IPS-20b (cell line): ENCODE measurements around the gene LARP1.

Source experiments
- H3K27ac ChIP-seq: one replicate; pipeline ENCODE4 v1.5.1; 2013; ENCODE audit warnings: low read length
- H3K27me3 ChIP-seq: 2 replicates; pipeline ENCODE4 v1.6.1; 2013; ENCODE audit warnings: mild to moderate bottlenecking, low read length, inconsistent platforms; ENCODE audit not compliant: insufficient read depth
- H3K36me3 ChIP-seq: 2 replicates; pipeline ENCODE4 v1.6.1; 2013; ENCODE audit warnings: low read depth, mild to moderate bottlenecking, inconsistent platforms, low read length, moderate library complexity; ENCODE audit not compliant: insufficient read depth
- H3K4me1 ChIP-seq: 2 replicates; pipeline ENCODE4 v1.6.1; 2013; ENCODE audit warnings: mild to moderate bottlenecking, control low read depth, inconsistent platforms, low read length, moderate library complexity; ENCODE audit not compliant: insufficient read depth
- H3K4me3 ChIP-seq: 2 replicates; pipeline ENCODE4 v1.5.1; 2013; ENCODE audit warnings: mild to moderate bottlenecking, low read length, inconsistent platforms
- H3K9ac ChIP-seq: 2 replicates; pipeline ENCODE4 v1.6.1; 2013; ENCODE audit warnings: low read depth, mild to moderate bottlenecking, inconsistent platforms, low read length, moderate library complexity
- H3K9me3 ChIP-seq: 2 replicates; pipeline ENCODE4 v1.6.1; 2013; ENCODE audit warnings: mild to moderate bottlenecking, low read depth, low read length, inconsistent platforms; ENCODE audit not compliant: insufficient read depth

The LARP1 gene

DNA sequence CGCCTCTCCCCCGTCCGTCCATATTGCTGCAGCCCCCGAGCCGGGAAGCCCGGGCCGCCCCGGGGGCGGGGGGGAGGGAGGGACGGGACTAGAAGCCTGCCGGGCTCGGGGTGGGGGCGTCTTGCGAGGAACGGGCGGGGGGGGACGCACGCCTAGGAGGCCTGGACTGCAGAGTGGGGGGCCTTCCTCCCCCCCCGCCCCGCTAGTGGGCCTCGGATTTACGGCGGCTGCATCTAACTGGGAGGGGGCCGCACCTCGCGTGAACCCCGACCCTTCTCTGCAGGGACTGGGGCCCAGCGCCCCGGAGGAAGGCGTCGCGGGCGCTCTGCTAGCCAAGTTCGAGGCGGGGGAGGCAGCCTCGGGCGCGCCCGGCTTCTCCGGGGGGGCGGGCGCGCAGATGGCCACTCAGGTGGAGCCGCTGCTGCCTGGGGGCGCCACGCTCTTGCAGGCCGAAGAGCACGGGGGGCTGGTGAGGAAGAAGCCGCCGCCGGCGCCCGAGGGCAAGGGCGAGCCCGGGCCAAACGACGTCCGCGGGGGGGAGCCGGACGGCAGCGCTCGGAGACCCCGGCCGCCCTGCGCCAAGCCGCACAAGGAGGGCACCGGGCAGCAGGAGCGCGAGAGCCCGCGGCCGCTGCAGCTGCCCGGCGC, at the start of gene LARP1:
LARP1 (plus strand) TSS at position 17 of the 648 bp plus-strand sequence; CDS start at position 398, 381 bp downstream.
- Histone ChIP-seq H3K27ac (peak within 1 kb of the TSS; percentile 88), H3K4me3 (peak within 1 kb of the TSS; percentile 89), H3K4me1 (peaks cover 33% of the 10 kb centered on the region), H3K27me3 (no peaks in the 10 kb centered on the region), H3K9ac (peak within 1 kb of the TSS; percentile 92), H3K9me3 (no peaks in the 10 kb centered on the region), H3K36me3 (no peaks in the 10 kb centered on the region)

DNA sequence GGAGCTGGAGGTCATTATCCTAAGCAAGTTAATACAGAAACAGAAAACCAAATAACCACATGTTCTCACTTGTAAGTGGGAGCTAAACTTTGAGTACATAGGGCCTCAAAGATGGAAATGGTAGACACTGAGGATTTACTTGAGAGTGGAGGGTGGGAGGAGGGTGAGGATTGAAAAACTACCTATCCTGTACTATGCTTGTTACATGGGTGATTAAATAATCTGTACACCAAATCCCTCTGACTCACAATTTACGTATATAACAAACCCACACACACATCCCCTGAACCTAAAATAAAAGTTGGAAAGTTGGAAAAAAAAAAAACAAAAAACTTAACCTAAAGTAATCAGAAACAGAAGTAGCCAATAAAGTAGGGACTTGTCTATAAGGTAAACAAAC, 48.8 kb upstream of the LARP1 start:
- Histone ChIP-seq H3K4me3 (no peak overlapping the region), H3K27ac (no peak overlapping the region), H3K4me1 (peaks cover 5% of the 10 kb centered on the region; the same call in 1 of the 2 replicates)

DNA sequence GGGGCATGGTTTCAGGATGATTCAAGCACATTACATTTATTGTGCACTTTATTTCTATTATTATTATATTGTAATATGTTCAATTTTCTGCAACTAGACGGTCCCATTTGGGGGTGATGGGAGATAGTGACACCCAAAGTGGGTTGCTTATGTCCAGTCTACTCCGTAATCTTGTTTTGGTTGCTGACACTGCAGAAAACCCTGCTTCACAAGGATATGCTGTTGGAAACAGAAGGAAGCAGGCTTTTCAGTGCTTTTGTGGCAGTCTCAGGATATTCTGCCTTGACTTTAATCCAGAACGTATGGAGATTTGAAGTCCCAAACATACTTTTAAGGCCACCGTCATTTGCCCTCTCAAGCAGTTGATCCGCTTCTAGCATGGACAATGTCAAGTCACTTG, 47.5 kb upstream of the LARP1 start:
- H3K36me3 ChIP-seq: no peaks in the 10 kb centered on the region
- no peak overlapping the region for H3K4me3 ChIP-seq
- no peaks in the 10 kb centered on the region for H3K9me3 ChIP-seq
- no peaks in the 10 kb centered on the region for H3K27me3 ChIP-seq
- no peak overlapping the region for H3K27ac ChIP-seq
- H3K9ac ChIP-seq: no peak overlapping the region
- H3K4me1 ChIP-seq: peaks cover 15% of the 10 kb centered on the region

More for the DNA sequence above, 48.8 kb upstream of the LARP1 start:
- Histone ChIP-seq H3K9ac (no peak overlapping the region), H3K9me3 (no peaks in the 10 kb centered on the region), H3K27me3 (no peaks in the 10 kb centered on the region), H3K36me3 (no peaks in the 10 kb centered on the region)

DNA sequence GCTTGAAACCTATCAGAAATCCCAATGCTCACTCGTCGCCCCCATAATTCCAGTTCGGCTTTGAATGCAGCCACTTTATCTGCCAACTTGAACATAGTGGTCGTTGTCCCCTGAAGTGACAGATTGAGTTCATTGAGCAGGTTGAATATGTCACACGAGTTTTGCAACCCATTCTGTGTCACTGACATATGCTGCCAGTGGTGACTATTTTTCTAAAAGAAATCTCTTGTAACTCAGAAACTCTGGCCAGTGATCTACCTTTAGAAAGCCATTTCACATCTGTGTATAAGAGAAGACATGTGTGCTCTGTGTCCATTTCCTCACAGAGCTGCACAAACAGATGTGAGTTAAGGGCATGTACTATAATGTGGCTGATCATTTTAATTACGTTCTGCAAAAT, 47.0 kb upstream of the LARP1 start:
- no peaks in the 10 kb centered on the region for H3K36me3 ChIP-seq
- H3K4me1 ChIP-seq: peaks cover 19% of the 10 kb centered on the region
- no peaks in the 10 kb centered on the region for H3K27me3 ChIP-seq
- no peak overlapping the region for H3K27ac ChIP-seq
- no peak overlapping the region for H3K4me3 ChIP-seq
- H3K9ac ChIP-seq: no peak overlapping the region
- H3K9me3 ChIP-seq: no peaks in the 10 kb centered on the region

DNA sequence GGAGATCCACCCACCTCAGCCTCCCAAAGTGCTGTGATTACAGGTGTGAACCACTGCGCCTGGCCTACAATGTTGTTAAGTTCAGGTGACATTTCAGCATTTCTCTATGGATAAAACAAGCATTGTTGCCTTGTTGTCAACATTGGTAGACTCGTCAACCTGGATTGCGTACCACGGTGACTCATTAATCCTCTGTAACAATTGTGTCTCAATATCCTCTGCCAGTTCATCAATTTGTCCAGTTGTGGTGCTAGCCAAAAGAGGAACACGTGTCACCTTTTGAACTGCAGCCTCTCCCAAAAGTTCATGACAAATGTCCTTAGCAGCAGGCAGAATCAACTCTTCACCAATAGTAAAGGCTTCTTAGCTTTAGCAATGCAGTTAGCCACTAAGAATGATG, 46.3 kb upstream of the LARP1 start:
- H3K9ac ChIP-seq: no peak overlapping the region
- H3K4me3 ChIP-seq: no peak overlapping the region
- H3K9me3 ChIP-seq: no peaks in the 10 kb centered on the region
- no peak overlapping the region for H3K27ac ChIP-seq
- H3K36me3 ChIP-seq: no peaks in the 10 kb centered on the region
- no peaks in the 10 kb centered on the region for H3K27me3 ChIP-seq
- H3K4me1 ChIP-seq: peaks cover 25% of the 10 kb centered on the region

DNA sequence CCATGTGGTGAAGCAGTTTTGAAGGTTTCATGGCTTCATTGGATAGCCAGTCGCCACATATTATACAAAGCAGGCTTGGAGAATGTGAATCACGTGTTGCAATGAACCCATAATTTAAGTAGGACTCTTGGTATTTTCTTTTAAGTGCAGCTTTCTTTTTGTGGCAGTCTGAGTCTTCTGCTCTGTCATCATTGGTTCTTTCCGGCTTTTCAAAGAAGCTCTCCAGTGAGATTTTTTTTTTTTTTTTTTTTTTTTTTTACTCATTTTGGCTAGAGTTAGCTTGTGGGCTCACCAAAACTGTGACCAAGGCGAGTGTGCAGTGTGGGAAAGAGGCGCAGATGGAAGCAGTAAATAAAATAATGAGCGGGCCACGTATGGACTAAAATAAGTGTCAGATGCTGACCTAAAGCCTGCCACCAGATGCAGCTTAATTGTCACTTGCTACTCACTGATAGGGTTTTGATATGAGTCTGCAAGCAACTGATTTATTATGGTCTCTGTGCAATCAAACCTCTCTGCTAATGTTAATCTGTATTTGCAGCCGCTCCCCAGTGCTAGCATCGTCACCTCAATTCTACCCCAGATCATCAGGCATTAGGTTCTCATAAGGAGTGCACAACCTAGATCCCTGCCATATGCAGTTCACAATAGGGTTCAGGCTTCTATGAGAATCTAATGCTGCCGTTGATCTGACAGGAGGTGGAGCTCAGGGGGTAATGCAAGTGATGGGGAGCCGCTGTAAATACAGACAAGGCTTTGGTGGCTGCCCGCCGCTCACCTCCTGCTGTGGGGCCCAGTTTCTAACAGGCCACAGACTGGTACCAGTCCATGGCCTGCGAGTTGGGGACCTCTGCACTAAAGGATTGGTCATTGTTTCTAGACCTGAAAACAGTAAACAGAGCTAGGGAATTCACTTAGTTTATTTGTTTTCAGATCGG, 45.5 kb upstream of the LARP1 start:
- H3K4me3 ChIP-seq: no peak overlapping the region
- no peaks in the 10 kb centered on the region for H3K36me3 ChIP-seq
- H3K9me3 ChIP-seq: no peaks in the 10 kb centered on the region
- H3K27me3 ChIP-seq: no peaks in the 10 kb centered on the region
- H3K9ac ChIP-seq: no peak overlapping the region
- no peak overlapping the region for H3K27ac ChIP-seq
- peaks cover 32% of the 10 kb centered on the region for H3K4me1 ChIP-seq

DNA sequence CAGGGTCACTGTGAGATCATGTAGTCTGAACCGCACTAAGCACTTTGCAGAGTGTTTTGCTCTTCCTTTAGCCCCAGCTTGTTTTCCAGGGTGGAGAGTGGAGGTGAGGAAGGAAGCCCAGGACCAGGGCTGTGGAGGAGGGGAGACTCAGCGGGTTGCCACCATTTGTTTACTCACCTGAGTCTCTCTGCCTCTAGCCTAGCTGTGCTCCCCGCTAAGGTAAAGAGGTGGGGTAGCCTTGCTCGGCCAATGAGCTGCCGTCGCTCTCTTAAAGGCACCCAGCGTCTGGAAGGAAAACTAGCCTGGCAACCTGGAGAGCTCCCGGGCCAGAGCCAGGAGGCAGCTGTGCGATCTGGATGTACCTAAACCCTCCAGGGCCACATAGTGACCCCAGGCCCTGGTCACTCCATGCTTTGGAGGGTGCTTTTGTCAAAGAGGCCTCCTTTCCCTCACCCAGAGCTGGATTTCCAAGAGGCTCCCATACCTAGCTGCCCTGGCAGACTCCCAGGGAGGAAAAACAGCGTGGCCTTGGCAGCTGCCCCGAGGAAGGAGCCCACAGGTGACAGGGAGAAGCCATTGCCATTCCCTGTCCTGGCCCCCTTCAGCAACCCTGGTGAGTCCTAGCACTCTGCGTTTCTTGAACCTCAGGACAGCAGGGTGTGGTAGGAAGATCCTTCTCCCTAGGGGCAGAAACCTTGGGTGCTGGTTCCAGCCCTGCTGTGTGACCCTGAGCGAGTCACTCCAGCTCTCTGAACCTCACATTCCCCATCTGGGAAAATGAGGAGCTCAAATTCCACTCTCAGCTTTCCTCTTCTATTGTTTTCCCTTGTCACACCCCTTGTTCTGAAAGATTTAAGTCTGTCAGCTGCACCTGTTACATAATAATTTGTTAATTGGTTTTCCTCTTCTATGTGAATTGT, 42.4 kb upstream of the LARP1 start:
- H3K9me3 ChIP-seq: no peaks in the 10 kb centered on the region
- H3K27me3 ChIP-seq: no peaks in the 10 kb centered on the region
- peaks cover 32% of the 10 kb centered on the region for H3K4me1 ChIP-seq
- peak overlapping the region; percentile 52 for H3K27ac ChIP-seq
- no peaks in the 10 kb centered on the region for H3K36me3 ChIP-seq
- H3K9ac ChIP-seq: peak overlapping the region; percentile 54
- peak overlapping the region; percentile 53 for H3K4me3 ChIP-seq

DNA sequence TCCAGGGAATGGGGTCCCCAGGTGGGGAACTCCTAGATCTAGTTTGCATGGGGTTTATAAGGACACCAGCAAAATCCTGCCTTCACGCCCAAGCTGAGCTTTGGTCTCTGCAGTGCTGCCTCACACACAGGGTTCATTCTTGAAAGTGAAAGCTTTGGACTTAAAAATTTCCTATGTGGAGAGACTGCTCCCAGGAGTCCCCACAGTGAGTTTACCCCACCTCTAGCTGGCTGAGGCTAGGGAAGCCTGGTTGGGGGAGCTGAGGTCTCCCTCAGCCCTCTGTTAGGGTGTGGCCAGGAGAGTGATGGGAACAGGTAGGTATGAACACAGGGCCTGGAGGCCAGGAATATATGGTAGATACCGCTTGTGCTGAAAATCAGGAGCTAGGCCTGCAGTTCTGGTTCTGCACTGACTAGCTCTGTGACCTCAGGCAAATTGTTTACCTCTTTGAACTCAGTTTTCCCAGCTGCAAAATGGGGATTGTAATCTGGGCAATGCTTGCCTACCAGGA, 41.5 kb upstream of the LARP1 start:
- no peaks in the 10 kb centered on the region for H3K27me3 ChIP-seq
- no peak overlapping the region; the same call in 1 of the 2 replicates for H3K9ac ChIP-seq
- no peaks in the 10 kb centered on the region for H3K9me3 ChIP-seq
- H3K36me3 ChIP-seq: no peaks in the 10 kb centered on the region
- H3K27ac ChIP-seq: no peak overlapping the region
- peaks cover 32% of the 10 kb centered on the region for H3K4me1 ChIP-seq
- H3K4me3 ChIP-seq: peak overlapping the region; percentile 53

DNA sequence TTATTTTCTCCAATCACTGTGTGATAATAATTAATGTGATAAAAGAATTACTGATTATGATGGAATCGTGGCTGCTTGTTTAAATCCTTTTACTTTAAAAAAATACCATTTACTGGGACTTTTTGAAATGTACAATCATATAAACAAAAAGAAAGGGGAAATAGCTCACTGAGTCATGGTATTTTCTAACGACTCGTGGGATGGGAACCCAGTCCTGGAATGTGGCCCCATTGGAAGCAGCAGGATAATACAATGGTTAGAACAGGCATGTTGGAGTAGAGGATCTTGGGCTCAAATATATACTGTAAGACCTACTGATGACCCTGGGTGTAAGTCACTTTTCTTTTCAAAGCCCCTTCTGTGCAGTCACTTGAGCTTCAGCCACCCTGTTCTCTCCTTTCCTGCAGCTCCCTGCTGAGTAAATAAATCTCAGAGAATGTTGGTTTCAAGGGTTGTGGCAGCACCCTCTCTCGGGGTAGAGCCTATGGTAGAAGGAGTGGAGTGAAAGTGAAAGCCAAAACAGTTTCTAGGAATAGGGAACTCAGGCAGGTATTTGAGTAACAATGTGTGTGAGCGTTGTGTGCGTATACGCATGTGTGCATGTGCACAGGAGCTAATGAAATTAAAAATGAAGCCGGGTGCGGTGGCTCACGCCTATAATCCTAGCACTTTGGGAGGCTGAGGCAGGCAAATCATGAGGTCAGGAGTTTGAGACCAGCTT, 40.8 kb upstream of the LARP1 start:
- Histone ChIP-seq H3K27me3 (no peaks in the 10 kb centered on the region), H3K27ac (no peak overlapping the region), H3K4me3 (no peak overlapping the region), H3K4me1 (peaks cover 32% of the 10 kb centered on the region), H3K9ac (no peak overlapping the region), H3K9me3 (no peaks in the 10 kb centered on the region), H3K36me3 (no peaks in the 10 kb centered on the region)

DNA sequence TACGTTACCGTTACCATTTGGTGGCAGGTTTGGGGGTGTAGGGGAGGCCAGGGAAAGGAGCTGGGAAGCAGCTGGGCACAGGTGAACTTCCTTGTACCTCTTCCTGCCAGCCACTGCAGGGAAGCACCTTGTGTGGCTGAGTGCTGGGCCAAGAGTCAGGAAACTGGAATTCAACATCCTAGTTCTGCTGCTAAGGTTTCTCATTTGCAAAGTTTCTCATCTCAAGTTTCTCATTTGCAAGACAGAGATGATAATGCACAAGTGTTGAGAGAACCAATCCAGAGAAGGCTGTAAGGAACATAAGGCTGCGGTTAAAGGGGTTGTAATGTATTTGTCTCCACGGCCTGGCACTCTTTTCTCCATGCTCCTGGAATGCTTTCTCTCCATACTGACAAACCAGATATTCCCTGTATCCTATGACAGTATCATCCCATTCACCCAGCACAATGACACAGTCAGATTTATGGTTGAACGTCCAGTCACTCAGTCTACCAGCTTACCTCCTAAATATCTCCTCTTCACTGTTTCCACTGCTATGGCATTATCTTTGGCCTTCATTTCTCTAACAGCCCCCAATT, 33.6 kb upstream of the LARP1 start:
- Histone ChIP-seq H3K36me3 (no peaks in the 10 kb centered on the region), H3K9ac (peak overlapping the region; percentile 46; the same call in 1 of the 2 replicates), H3K27ac (peak overlapping the region; percentile 24), H3K9me3 (no peaks in the 10 kb centered on the region), H3K4me1 (peaks cover 29% of the 10 kb centered on the region), H3K4me3 (peak overlapping the region; percentile 36; the same call in 1 of the 2 replicates), H3K27me3 (no peaks in the 10 kb centered on the region)
